HG03159 (cell line): Measurements from ENCODE around the gene ERICH4.
A peak's percentile ranks its signal among the peaks of the same experiment; 100 is the strongest.
"Not testable (repeated sequence)": the region's sequence is repeated elsewhere in the genome, so short reads cannot be mapped to it uniquely, and the experiment has no call there.

Source experiments
- ATAC-seq: cut with Tn5 transposase; IDR thresholded peaks from one replicate; pipeline ENCODE4 v1.9.1; 2021; ENCODE audit warnings: mild to moderate bottlenecking, moderate library complexity; ENCODE audit not compliant: unreplicated experiment

The ERICH4 gene, protein sequence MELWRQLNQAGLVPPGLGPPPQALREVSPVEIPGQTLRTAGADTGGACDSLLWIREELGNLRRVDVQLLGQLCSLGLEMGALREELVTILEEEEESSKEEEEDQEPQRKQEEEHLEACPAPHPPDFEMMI

DNA sequence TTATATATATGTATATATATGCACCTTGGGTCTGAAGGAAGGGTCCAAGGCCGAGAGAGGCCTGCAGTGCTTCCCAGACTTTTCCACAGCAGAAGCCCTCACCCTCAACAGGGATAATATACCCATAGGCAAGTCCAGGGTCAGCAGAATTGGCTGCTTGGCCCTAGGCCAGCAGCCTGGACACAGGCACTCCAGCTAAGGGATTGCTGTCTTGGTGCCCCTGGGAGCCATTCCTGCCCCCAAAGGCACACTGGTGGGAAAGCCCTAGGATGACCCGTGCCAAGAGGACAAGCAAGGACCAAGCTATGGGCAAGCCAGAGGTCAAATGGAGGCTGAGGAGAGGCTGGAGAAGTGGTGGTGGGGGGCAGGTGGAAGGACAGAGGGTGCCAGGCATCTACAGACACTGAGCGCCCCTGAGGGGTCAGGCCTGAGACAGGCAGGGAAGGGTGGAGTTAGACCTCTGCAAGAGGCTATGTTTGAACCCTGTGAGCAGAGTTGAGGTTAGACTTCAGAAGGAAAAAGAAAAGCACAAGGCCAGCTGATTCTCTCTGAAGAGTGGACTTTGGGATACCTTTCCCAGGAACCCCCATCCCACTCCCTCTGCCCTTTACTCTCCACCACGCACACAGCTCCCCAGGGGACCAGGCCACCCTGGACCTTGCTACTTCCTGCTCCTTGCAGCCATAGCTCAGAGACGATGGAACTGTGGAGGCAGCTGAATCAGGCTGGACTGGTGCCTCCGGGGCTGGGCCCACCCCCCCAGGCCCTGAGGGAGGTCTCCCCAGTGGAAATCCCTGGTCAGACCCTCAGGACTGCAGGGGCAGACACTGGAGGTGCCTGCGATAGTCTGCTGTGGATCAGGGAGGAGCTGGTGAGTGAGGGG, at the start of gene ERICH4:
ERICH4 (plus strand) TSS at position 684 of the 883 bp plus-strand sequence; CDS start at position 698, 14 bp downstream.
- no peak for ATAC-seq

DNA sequence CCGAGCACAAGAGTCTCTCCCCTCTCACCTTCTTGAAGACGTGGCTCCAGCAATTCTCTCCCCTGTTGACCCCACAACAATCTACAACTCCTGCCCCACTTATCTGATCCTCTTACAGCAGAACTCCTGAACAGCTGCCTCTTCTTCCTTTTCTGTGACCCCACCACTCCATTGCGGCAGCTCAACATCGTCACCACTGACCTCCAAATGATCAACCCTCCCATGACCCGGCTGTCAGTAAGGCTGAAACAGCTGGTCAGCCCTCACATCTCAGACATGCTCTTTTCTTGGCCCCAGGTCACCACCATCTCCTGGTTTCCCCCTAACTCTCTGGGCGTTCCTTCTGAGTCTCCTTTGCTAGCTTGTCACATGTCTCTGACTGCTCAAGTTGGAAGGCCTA, 47.6 kb upstream of the ERICH4 start:
- ATAC-seq = no peak

DNA sequence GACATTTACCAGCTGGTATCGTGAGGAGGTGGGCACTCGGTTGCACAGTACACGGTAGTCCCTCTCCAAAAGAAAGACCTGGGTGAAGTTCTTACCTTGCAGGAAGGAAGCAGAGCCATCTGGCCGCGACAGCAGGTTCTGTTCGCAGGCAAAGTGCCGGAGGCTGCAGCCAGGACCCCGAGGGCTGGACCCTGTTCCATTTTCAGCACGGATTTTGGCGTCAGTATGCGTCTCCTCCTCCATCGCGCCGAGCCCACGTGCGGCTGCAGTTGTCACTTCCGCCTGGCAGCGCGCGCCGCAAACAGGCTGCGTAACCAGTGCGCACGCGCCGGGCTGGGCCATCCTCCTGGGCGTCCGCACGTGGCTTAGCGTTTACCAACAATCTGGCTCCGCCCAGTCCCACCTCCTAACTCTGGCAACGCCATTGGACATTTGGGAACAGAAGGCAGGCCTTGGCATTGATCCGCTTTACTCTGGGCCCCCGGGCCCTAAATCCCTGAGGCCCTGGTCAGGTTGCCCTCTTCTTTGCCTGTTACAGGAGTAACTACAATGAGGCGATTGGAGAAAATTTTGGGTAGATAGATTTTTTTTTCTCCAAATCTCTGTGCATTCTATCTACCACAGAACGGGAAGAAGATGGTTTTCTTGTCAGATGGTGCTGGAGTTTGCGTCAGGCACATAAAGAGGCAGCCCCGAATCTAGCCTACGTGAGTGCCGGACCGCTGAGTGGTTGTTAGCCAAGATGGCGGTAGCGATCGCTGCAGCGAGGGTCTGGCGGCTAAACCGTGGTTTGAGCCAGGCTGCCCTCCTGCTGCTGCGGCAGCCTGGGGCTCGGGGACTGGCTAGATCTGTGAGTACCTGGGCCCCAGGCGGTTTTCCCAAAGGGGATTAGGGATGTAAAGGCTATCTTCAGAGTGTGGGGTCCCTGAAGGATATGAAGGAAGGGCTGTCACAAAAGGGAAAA, 45.6 kb upstream of the ERICH4 start, which contains the start of the genes BCKDHA and EXOSC5:
BCKDHA (plus strand) TSS at position 733 of the 964 bp plus-strand sequence; CDS start at position 743, 10 bp downstream.
EXOSC5 (minus strand) TSS at position 274 of the 964 bp plus-strand sequence; CDS start at position 243, 31 bp downstream.
- peak; percentile 86 for ATAC-seq

DNA sequence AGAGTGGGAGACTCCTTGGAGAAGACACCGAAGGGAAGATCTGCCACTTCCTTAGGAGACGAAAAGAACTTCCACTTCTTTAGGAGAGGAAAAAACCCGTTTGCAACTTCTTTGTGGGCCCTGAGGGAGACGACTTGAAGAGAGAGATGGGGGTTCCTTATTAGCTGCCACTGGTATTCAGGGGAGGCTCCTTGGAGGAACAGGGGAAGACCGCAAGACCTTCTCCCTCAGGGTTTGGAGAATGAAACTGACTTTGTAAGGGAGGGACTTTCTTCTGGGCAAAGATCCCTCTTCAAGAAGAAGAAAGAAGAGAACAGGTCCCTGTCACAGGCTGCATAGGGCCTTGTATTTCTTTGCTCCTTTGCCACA, 44.9 kb upstream of the ERICH4 start:
- ATAC-seq = no peak

DNA sequence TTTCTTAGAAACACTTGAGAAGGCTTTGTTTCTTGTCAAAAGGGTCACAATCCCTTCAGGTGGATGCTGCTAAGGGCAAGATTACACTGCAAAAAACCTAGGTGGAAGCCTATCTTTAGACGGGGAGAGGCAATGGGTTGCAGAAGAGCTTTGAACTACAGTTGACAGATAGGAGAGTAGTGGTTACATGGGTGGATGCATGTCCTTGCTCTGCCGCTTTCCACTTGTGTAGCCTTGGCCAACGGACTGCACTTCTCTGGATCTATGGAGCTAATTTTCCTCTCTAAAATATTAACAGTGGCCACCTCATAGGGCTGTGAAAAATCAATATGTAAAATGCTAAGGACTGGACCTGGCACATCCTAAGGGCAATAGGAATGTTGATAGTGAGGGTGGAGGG, 44.4 kb upstream of the ERICH4 start:
- no peak for ATAC-seq

DNA sequence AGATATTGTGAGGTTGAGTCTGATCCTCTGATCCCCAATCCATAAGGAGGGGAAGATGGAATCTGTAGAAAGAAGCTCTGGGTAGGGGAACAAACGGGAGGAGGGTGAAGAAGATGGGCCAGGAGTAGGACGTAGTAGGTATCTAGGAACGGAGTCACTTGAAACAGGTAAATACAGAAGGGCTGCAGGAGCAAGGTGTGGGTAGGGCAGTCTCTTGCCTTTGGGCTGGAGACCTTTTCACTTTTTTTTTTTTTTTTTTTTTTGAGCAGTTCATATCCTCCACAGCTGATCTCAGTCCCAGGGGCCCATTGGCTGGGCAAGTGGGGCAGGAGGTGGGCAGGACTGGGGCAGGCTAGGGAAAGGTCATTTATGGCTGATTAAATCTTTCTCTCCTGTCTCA, 43.9 kb upstream of the ERICH4 start:
- ATAC-seq = no peak

DNA sequence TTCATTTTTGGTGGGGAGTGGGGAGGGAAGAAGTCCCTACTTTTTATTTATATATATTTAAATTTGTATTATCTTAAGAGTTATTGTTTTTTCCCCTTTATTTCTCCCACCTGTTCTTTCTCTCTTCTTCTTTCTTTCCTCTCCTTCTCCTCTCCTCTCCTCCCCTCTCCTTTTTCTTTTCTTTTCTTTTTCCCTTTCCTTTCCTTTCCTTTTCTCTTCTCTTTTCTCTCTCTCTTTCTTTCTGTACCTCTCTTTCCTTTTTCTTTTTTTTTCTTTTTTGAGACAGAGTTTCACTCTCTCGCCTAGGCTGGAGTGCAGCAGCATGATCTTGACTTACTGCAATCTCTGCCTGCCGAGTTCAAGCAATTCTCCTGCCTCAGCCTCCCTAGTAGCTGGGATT, 43.4 kb upstream of the ERICH4 start:
- no peak for ATAC-seq

DNA sequence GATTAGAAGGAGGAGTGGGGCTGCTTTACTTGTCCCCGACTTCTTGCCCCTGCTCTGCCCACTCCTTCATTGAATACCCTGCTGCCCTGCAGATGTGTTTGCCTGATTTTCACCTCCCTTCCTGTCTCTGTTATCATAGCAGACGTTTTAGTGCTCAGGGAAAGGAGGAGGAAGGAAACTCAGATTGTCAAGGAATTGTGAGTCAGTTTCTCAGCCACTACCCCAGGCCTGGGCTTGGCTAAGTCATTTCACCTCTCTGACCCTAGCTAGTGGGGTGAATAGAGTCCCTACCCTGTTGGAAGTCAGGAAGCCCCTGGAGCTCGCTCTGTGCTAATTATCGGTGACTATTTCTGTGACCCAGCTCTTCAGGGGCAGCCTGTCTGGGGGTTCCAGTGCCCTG, 41.5 kb upstream of the ERICH4 start:
- no peak for ATAC-seq

DNA sequence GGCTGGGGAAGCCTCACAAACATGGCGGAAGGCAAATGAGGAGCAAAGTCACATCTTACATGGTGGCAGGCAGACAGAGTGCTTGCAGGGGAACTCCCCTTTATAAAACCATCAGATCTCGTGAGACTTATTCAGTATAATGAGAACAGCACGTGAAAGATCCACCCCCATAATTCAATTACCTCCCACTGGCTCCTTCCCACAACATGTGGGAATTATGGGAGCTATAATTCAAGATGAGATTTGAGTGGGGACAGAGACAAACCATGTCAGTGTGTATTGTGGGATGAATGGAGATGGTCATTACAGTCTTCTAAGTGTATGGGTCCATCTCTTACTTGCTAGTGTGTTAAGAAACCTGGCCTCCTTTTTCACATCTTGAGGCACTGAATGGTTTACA, 40.9 kb upstream of the ERICH4 start:
- ATAC-seq = no peak

DNA sequence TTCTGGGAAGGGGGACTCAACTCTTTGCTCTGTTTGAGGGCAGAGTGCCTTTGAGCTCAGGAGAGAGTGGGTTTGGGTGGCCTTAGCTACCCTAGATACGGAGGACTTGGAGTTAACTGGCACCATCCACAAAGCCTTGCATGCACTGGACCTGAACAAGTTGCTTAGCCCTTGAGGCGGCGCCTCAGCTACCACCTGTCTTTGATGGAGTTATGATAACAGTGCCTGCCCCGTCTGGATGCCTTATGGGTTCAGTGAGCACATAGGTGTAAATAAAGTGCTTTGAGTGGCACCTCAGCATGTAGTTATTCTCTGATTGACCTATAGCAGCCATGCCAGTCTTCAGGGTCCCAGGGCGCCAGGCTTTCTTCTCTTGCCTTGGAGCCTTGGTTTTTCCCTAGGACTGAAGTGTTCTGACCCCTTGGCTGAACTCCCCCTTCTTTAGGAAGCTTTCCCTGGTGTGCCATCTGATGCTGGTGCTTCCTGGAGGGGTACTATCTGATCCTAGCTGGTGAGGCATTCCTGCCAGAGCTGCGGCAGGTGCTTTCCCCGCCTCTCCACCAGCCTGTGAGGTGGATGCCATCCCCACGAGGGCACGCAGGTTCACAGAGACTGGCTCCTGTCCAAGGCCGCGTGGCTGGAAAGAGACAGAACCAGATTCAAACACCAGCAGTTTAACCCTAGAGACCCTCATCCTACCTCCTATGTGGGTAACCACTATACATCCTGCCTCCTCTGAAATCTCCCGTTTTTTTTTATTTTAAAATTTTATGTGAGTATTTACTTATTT, 39.6 kb upstream of the ERICH4 start:
- ATAC-seq = no peak

DNA sequence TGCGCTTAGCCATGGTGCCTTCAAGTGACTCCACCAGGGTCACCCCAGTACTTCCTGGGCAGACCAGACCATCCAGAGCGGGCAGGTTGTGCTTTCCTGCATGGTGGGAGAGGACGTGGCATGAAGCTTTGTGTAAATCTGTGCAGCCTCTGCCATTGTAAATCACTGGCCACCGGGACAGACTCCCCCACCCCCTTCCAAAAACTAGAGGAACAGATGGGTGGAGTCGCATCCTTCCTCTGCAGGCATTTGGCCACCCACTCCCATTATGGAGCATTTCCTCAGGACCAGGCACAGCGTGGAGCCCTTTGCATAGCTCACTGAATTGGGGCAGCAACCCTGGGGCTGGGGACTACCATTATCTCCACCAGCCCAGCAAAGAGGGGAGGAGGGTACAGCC, 37.2 kb upstream of the ERICH4 start:
- ATAC-seq = no peak

DNA sequence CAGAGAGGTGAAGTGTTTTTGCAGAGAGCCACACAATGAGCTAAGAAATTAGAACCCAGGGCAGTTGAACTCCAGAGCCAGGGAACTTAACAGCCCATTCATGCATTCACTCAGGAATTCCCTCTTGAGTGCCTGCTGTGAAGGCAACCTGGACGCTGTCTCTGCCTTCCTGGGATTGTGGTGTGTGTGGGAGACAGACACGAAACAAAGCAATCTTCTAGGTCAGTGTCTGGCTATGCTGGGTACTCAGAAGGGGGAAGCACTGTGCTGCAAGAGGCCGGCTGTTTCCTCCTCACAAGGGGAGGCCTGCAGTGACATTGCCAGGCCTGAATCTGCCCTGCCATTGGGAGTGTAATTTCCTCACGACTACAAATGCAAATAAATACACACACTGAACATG, 35.7 kb upstream of the ERICH4 start:
- no peak for ATAC-seq

DNA sequence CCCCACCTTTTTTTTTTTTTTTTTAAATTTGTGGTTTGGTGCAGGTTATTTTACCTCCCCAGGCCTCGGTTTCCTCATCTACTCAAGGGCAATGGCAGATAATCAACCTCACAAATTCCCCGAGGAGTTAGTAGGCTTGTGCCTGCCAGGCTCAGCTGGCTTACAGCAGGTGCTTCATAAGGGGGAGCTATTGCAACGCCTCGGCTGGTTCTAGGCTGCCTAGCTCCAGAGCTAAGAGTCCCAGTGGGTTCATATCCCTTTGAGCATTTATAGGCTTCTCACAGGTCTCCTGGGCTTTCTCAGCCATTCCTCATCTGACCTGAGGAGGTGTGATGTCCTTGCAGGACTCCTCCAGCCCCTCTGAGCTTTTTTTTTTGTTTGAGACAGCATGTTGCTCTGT, 34.7 kb upstream of the ERICH4 start:
- no peak for ATAC-seq

DNA sequence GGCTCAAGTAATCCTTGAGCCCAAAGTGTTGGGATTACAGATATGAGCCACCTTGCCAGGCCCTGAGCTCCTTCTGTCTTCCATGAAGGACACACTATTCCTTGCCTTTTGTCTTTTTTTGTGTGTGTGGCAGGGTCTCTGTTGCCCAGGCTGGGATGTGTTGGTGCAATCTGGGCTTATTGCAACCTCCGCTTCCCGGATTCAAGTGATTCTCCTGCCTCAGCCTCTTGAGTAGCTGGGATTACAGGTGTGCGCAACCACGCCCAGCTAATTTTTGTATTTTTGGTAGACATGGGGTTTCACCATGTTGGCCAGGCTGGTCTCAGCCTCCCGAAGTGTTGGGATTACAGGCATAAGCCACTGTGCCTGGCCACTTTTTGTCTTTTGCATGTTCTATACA, 34.1 kb upstream of the ERICH4 start:
- not testable (repeated sequence) for ATAC-seq

DNA sequence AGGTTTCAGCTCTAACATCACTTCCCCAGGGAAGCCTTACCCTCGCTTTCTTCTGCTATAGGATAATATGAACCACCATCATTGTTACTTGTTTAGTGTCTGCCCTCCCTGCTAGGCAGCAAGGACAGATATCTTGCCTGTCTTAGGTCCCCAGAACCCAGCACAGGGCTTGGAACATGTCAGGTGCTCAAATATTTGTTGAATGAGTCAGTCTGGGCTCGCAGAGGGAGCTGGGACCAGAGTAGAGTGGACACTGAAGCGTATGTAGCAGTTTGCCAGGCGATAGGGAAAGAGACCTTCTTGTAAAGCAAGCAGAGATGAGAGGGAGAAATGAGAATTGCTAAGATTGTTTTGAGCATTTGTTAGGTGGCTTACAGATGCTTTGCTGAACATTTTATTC, 33.7 kb upstream of the ERICH4 start:
- ATAC-seq = no peak

DNA sequence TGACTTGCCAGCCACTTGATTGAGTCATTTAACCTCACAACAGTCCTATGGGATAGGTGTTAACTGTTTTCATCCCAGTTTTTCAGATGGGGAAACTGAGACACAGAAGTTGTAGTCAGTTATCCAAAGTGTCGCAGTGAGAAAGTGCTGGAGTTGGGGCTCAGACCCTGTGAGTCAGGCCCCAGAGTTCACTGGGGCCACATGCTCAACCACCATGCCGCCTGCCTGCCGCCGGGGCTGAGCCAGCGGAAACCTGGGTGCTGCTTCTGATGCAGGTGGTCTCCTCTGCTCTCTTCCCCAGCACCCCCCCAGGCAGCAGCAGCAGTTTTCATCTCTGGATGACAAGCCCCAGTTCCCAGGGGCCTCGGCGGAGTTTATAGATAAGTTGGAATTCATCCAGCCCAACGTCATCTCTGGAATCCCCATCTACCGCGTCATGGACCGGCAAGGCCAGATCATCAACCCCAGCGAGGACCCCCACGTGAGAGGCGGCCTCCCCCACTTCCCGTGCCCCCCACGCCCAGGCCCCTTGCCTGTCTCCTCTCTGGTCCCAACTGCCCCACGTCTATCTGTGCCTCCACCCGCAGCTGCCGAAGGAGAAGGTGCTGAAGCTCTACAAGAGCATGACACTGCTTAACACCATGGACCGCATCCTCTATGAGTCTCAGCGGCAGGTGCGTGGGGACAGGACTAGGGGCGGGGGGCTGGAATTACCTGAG, 32.5 kb upstream of the ERICH4 start:
- ATAC-seq = no peak

DNA sequence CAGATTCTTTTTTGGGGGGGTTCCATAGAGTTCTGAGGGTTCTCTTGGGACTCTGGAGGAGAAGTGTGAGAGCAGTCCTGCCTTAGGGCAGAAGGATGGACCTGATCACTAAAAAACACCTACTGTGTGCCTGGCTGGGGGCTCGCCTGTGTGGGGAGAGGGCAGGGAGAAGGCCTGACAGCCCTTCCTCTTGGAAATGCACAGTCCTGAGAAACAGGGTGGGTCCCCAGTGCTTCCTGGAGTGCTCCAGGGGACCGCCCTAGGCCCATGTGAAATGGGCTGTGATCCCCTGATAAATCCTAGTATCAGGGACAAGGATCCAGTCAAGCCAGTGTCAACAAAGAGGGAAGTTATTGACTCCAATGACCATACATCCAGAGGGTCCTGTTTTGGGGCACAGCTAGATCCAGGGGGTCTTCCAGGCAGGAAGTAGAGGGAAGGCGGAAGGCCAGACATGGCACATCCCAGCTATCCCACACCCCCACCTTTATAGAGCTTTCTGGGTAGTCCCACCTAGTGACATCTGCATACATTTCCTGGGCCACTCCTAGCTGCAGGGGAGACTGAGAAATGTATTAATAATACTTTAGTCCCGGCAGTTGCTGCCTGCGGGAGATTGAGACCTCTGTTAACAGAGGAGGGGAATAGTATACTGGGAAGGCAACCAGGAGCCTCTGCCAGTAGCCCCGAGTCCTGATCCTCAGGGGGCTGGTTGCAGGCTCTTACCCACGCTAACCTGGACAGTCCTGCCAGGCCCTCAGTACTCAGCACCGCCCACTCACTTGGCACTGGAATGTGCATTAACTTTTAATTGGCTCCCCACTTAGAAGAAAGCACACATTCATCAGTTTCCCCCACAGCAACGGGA, 31.6 kb upstream of the ERICH4 start:
- no peak for ATAC-seq

DNA sequence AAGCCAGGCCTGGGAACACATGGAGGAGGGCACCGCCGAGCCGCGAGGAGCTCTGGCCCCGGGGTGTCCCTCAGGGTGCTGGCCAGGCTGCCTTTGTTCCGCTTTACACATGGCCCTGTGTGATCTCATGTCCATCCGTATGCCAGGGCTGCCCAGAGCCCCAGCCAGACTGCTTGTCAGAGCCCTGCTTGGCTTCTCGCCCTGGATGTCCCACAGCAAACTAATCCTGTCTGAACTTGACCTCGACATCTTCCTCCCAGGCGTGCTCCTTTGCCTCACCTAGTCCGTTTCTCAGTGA, 31.0 kb upstream of the ERICH4 start:
- ATAC-seq = no peak

DNA sequence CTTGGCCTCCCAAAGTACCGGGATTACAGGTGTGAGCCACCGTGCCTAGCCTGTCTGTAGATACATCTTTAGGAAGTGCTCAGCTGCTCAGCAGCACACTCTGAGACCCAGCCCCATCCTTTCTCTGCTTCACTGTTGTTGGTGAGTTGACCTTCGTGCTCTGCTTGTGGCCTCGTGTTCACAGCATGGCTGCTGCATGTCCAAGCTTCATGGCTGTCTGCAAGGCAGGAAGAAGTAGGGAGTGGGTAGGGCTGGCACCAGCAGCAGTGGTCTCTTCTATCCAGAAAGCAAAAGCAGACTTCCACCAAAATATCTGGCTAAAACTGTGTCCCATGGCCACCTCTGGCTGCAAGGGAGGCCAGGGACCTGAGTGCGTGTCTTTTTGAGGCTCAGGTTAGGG, 30.0 kb upstream of the ERICH4 start:
- no peak for ATAC-seq
